Panc1 (cell line): ENCODE data around the gene CFDP1. TPM values are rescaled to one million over a fixed set of nuclear protein-coding genes. Genes with fewer than 3 reads are reported as not detected.

Experiments used
- ATAC-seq: fragments of 200-7000 bp; cut with Tn5 transposase; 2 replicates; pipeline ENCODE4 v1.9.1; 2020; ENCODE audit warnings: mild to moderate bottlenecking, moderate library complexity
- BruUV-seq: library from RNA; stranded (reverse); fragments of 400-500 nt; replicated peaks from 2 replicates; lab custom pipeline; 2021; lab: Mats Ljungman, UMichigan
- CTCF ChIA-PET: fragments of 300-600 bp; sonication (Branson Sonifier 250); formaldehyde crosslinking; loops from one replicate; lab custom pipeline; 2022; ENCODE audit warnings: antibody characterized with exemption; lab: Charles Lee
- POLR2A ChIA-PET: fragments of 300-600 bp; sonication (Branson Sonifier 250); formaldehyde crosslinking; loops from one replicate; lab custom pipeline; 2022; ENCODE audit warnings: antibody characterized with exemption; lab: Charles Lee
- DNase-seq: peaks from one replicate; pipeline ENCODE4 v3.0.0-alpha.2; 2010; ENCODE audit warnings: low read depth, low spot score
- H3K27ac ChIP-seq: 2 replicates; pipeline ENCODE4 v1.5.1; 2011; ENCODE audit warnings: mild to moderate bottlenecking, low read length, inconsistent platforms
- H3K27me3 ChIP-seq: fragments of 200-500 bp; sonication (Bioruptor generic); 2 replicates; pipeline ENCODE4 v1.6.0; 2014; ENCODE audit warnings: low read length, inconsistent platforms; ENCODE audit not compliant: control insufficient read depth, insufficient read depth
- H3K36me3 ChIP-seq: fragments of 200-500 bp; sonication (Bioruptor generic); 2 replicates; pipeline ENCODE4 v1.5.1; 2014; ENCODE audit warnings: inconsistent platforms, mild to moderate bottlenecking, low read length, moderate library complexity; ENCODE audit not compliant: control insufficient read depth, insufficient read depth
- H3K4me1 ChIP-seq: 2 replicates; pipeline ENCODE4 v1.5.1; 2011; ENCODE audit warnings: inconsistent platforms, mild to moderate bottlenecking, low read length, moderate library complexity; ENCODE audit not compliant: control insufficient read depth, insufficient read depth
- H3K4me3 ChIP-seq, 2 experiments: 2 replicates each; pipeline ENCODE4 v1.5.1; 2011 to 2012; ENCODE audit warnings: low read depth in 2 of 2, low read length in 2 of 2, mild to moderate bottlenecking in 2 of 2, inconsistent platforms in 1 of 2, moderate library complexity in 1 of 2
- H3K9me3 ChIP-seq: fragments of 200-500 bp; sonication (Bioruptor generic); 2 replicates; pipeline ENCODE4 v1.5.1; 2014; ENCODE audit warnings: low read depth, mild to moderate bottlenecking, inconsistent platforms, low read length, moderate library complexity; ENCODE audit not compliant: control insufficient read depth, insufficient read depth
- POLR2AphosphoS5 ChIP-seq: IDR thresholded peaks from 2 replicates; pipeline ENCODE4 v1.6.1; 2012; ENCODE audit warnings: mild to moderate bottlenecking, low read depth, low read length, moderate library complexity
- SIN3A ChIP-seq: IDR thresholded peaks from 2 replicates; pipeline ENCODE4 v1.6.1; 2012; ENCODE audit warnings: low read depth, mild to moderate bottlenecking, low read length, moderate library complexity, borderline replicate concordance; ENCODE audit not compliant: insufficient read depth
- TCF7L2 ChIP-seq: IDR thresholded peaks from 2 replicates; pipeline ENCODE4 v1.6.1; 2011; ENCODE audit warnings: mild to moderate bottlenecking, low read depth, low read length, inconsistent platforms
- in situ Hi-C: cut with HindIII; loops from 2 replicates; pipeline ENCODE4 v1.10.0; 2016; ENCODE audit warnings: low sequenced_read_pairs, low pct_unique_long_range_greater_than_20kb
- intact Hi-C: fragments of 100-400 bp; cut with micrococcal nuclease; formaldehyde crosslinking; loops from one replicate; pipeline ENCODE4 v1.10.0; 2022; ENCODE audit not compliant: unreplicated experiment
- total RNA-seq: library from RNA; stranded (reverse); gene quantifications from one replicate; pipeline ENCODE4 v1.2.1, GENCODE V29; 2021; ENCODE audit not compliant: unreplicated experiment
- TF ChIP-seq, protein P1 (sequence below): fragments of 450-650 bp; IDR thresholded peaks from 2 replicates; pipeline ENCODE4 v1.5.1; 2017; ENCODE audit warnings: mild to moderate bottlenecking
- TF ChIP-seq, protein P2 (sequence below), 2 experiments: IDR thresholded peaks; 2 replicates each; pipeline ENCODE4 v1.6.1; 2011 to 2012; ENCODE audit warnings: low read depth in 2 of 2, control low read depth in 1 of 2, low read length in 1 of 2, mild to moderate bottlenecking in 1 of 2, moderate library complexity in 1 of 2; ENCODE audit not compliant: insufficient read depth in 1 of 2

The CFDP1 gene
- total RNA-seq, 1 experiment from 2014 or later: 25.7 TPM

DNA sequence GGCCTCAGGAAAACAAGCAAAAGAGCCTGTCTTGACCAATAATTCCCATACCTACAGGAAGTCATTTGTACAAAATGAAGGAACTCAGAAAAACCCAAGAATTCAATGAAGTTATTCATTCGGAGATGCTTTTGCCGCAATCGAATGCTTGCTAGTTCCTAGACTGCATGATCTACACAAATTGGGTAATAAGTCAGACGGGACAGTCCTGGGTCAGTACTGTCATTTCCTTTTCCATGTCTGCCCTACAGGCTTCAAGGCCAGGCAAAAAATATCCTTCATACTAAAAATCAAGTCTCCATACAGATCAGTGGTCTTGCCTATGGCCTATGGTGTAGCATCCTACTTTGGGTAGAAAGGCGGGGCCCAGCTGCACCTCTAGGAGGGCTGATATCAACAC, 71.4 kb downstream of the CFDP1 start:
- H3K36me3 ChIP-seq: no peaks in the 10 kb centered on the region
- no TSS peak for BruUV-seq
- in situ Hi-C loops (no loop called here), intact Hi-C loops (no loop called here)
- H3K4me1 ChIP-seq: no peaks in the 10 kb centered on the region
- no peak for DNase-seq
- no peak for ATAC-seq
- TF ChIP-seq, protein P1, sequence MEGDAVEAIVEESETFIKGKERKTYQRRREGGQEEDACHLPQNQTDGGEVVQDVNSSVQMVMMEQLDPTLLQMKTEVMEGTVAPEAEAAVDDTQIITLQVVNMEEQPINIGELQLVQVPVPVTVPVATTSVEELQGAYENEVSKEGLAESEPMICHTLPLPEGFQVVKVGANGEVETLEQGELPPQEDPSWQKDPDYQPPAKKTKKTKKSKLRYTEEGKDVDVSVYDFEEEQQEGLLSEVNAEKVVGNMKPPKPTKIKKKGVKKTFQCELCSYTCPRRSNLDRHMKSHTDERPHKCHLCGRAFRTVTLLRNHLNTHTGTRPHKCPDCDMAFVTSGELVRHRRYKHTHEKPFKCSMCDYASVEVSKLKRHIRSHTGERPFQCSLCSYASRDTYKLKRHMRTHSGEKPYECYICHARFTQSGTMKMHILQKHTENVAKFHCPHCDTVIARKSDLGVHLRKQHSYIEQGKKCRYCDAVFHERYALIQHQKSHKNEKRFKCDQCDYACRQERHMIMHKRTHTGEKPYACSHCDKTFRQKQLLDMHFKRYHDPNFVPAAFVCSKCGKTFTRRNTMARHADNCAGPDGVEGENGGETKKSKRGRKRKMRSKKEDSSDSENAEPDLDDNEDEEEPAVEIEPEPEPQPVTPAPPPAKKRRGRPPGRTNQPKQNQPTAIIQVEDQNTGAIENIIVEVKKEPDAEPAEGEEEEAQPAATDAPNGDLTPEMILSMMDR: no peak
- TF ChIP-seq TCF7L2: no peak
- no peak for TF ChIP-seq SIN3A
- no peaks in the 10 kb centered on the region for H3K27me3 ChIP-seq
- ChIA-PET POLR2A (no interaction called here), CTCF (no interaction called here)
- no peak overlapping the region for H3K27ac ChIP-seq
- no peak overlapping the region for H3K4me3 ChIP-seq
- no peaks in the 10 kb centered on the region for H3K9me3 ChIP-seq

DNA sequence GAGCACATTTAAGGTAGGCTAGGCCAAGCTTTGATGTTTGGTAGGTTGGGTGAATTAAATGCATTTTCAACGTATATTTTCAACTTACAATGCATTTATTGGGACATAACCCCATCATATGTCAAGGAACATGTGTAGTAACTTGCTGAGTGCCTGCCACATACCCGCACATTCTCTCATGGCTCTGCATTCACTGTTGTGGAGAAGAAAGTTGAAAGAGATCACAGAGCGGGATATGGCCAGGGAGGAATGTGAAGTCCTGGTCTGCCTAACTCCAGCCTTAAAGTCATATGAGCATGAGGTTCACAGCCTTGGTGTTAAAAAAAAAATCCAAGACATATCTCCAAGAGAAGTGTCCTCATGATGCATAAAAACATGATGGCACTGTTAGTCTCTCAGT, 79.1 kb downstream of the CFDP1 start:
- BruUV-seq: no TSS peak
- H3K4me1 ChIP-seq: no peaks in the 10 kb centered on the region
- H3K27ac ChIP-seq: no peak overlapping the region
- no peaks in the 10 kb centered on the region for H3K27me3 ChIP-seq
- no peak overlapping the region for H3K4me3 ChIP-seq
- no peak for ATAC-seq
- no peaks in the 10 kb centered on the region for H3K36me3 ChIP-seq
- ChIA-PET POLR2A (no interaction called here), CTCF (no interaction called here)
- in situ Hi-C loops (no loop called here), intact Hi-C loops (no loop called here)
- TF ChIP-seq TCF7L2 (no peak), SIN3A (no peak), POLR2AphosphoS5 (no peak)
- TF ChIP-seq, protein P1: no peak
- TF ChIP-seq, protein P2, sequence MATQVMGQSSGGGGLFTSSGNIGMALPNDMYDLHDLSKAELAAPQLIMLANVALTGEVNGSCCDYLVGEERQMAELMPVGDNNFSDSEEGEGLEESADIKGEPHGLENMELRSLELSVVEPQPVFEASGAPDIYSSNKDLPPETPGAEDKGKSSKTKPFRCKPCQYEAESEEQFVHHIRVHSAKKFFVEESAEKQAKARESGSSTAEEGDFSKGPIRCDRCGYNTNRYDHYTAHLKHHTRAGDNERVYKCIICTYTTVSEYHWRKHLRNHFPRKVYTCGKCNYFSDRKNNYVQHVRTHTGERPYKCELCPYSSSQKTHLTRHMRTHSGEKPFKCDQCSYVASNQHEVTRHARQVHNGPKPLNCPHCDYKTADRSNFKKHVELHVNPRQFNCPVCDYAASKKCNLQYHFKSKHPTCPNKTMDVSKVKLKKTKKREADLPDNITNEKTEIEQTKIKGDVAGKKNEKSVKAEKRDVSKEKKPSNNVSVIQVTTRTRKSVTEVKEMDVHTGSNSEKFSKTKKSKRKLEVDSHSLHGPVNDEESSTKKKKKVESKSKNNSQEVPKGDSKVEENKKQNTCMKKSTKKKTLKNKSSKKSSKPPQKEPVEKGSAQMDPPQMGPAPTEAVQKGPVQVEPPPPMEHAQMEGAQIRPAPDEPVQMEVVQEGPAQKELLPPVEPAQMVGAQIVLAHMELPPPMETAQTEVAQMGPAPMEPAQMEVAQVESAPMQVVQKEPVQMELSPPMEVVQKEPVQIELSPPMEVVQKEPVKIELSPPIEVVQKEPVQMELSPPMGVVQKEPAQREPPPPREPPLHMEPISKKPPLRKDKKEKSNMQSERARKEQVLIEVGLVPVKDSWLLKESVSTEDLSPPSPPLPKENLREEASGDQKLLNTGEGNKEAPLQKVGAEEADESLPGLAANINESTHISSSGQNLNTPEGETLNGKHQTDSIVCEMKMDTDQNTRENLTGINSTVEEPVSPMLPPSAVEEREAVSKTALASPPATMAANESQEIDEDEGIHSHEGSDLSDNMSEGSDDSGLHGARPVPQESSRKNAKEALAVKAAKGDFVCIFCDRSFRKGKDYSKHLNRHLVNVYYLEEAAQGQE (IDR thresholded peaks at IDR 0.05; ENCODE audit: insufficient read depth in 1 of 2, low read depth in 2 of 2, low read length in 1 of 2): no peak
- no peak for DNase-seq
- no peaks in the 10 kb centered on the region for H3K9me3 ChIP-seq
